Body of pancreas (tissue), 4 donors: ENCODE measurements around the gene TSFM.

Experiments
- CTCF ChIP-seq, 7 experiments: fragments of 450-650 bp in 4 of 7; fragments of 200-600 bp in 3 of 7; sonication (generic) in 3 of 7; IDR thresholded peaks; one replicate each; pipeline ENCODE4 v1.5.1; 2016 to 2019; ENCODE audit warnings: antibody characterized with exemption in 7 of 7
- POLR2A ChIP-seq, 3 donors: fragments of 450-650 bp; IDR thresholded peaks; one replicate each; pipeline ENCODE4 v1.6.1; 2016; ENCODE audit warnings: antibody characterized with exemption in 3 of 3, mild to moderate bottlenecking in 2 of 3

GRCh38 chr12:57842342-57843294, 60.0 kb downstream of the TSFM start:
- TF ChIP-seq CTCF (IDR thresholded peaks at IDR 0.05): no peak
- TF ChIP-seq POLR2A (IDR thresholded peaks at IDR 0.05): no peak
